Vein endothelial cell (primary cell): Measurements from ENCODE around the gene FBL. TPM values are rescaled to one million over a fixed set of nuclear protein-coding genes. Genes with fewer than 3 reads are reported as not detected.

Source experiments
- small RNA-seq: library from RNA; depleted of rRNA; stranded (forward); fragments of <200 nt; gene quantifications from one replicate; pipeline ENCODE3, GENCODE V24; 2012
- total RNA-seq: library from RNA; depleted of rRNA; stranded (reverse); fragments of >200 nt; gene quantifications from 2 replicates; pipeline ENCODE4 v1.2.3, GENCODE V29; 2012

The FBL gene
- 158 and 163 TPM in 2 replicates for total RNA-seq

GRCh38 chr19:39845933-39846677 lies at the start of gene FBL:
FBL (minus strand) TSS chr19:39846379; CDS start chr19:39846300, 79 bp downstream.

GRCh38 chr19:39833464-39834286 lies 12.5 kb downstream of the FBL start, which contains the start of gene DYRK1B:
DYRK1B (minus strand) TSS chr19:39834162; CDS start chr19:39831867, 2,295 bp downstream.

Small RNA genes lying within 50 kb of the gene (small RNA-seq; reads per million reads assigned to genes)
- gene MIR6719 = not detected

Other genes with a start within 250 kb of the FBL start
- not detected in 2 replicates for gene LGALS13, start 243.9 kb downstream of the FBL start, total RNA-seq
- not detected in 2 replicates for gene LGALS16, start 190.5 kb downstream of the FBL start, total RNA-seq
- not detected in 2 replicates for gene LGALS14, start 141.9 kb downstream of the FBL start, total RNA-seq
- not detected in 2 replicates for gene CLC, start 108.3 kb downstream of the FBL start, total RNA-seq
- not detected in 2 replicates for gene LEUTX, start 67.5 kb downstream of the FBL start, total RNA-seq
- gene DYRK1B, start 12.2 kb downstream of the FBL start, total RNA-seq = 22.6 and 28.1 TPM in 2 replicates
- under 0.01 TPM in 1 of 2 replicates, not detected in the other for gene FCGBP, start 88.3 kb upstream of the FBL start, total RNA-seq
- gene PSMC4, start 124.8 kb upstream of the FBL start, total RNA-seq = 122 and 146 TPM in 2 replicates
- 3.3 and 4.9 TPM in 2 replicates for gene ZNF546, start 150.7 kb upstream of the FBL start, total RNA-seq
- 11.1 and 15.1 TPM in 2 replicates for gene ZNF780B, start 209.9 kb upstream of the FBL start, total RNA-seq
- 6.2 and 14.8 TPM in 2 replicates for gene ZNF780A, start 244.6 kb upstream of the FBL start, total RNA-seq